GM18873 (cell line): ENCODE data around the gene ADGRA1.

Source experiments
- ATAC-seq: cut with Tn5 transposase; IDR thresholded peaks from one replicate; pipeline ENCODE4 v1.9.1; 2021; ENCODE audit warnings: mild to moderate bottlenecking, moderate library complexity, moderate number of reproducible peaks; ENCODE audit not compliant: unreplicated experiment, low FRiP score

Gene ADGRA1

DNA sequence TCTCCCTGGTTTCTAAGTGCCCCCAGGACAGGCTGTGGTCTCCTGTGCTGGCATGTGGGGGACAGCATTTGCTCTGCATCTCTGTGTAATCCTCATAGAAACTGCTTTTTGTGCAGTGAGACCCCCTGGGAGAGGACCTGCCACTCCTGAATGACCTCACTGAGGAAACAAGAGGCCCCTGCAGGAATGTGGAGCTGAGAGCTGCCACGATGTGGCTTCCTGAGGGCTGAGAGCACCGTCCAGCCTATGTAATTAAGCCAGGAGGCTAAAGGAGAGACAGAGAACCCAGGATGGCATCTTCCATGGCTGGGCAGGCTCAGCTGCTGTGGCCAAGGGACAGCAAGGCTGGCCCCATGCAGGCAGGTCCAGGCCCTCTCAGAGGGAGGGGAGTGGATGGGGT is 32.3 kb upstream of the ADGRA1 start:
- ATAC-seq: no peak

DNA sequence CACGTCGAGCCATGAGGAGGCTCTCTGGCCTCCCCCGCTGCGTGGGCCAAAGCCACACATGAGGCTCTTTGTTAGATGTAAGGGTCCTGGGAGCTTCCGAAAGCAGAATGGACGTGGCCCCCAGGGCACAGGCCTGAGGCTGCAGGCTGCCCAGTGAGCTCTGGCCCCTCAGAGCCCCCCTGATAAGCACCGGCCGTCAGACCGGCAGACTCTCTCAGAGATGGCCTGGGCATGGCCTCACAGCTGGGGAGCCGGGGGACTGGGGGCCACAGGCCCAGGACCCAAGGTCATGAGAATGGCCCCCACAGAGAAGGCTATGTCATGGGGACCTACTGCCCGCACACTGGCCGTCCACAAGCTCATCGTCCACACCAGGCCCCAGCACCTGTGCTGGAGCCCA is 31.7 kb upstream of the ADGRA1 start:
- no peak for ATAC-seq

DNA sequence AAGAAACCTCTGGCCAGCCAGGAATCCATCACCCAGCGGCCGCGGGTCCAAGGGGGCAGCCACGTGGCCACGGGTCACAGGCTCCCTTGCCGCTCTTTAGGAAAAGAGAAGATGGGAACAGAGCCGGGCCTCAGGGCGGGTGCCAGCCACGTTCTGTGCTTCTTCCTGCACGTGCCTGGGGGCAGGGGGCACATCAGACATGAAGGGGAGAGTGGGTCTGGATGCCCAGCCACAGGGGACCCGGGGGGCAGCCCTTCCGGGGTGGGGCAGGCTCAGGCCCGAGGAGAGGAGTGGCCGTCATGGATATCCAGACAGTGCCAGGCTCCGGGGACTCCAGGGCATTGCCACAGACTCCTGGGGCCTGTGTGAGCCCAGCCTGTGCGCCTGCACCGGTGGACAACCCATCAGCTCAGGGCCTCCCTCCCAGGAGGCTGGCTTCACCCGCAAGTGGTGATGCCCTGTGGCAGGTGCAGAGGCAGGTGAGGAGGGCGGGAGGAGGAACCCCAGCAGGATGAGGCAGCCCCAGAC is 31.0 kb upstream of the ADGRA1 start:
- no peak for ATAC-seq

DNA sequence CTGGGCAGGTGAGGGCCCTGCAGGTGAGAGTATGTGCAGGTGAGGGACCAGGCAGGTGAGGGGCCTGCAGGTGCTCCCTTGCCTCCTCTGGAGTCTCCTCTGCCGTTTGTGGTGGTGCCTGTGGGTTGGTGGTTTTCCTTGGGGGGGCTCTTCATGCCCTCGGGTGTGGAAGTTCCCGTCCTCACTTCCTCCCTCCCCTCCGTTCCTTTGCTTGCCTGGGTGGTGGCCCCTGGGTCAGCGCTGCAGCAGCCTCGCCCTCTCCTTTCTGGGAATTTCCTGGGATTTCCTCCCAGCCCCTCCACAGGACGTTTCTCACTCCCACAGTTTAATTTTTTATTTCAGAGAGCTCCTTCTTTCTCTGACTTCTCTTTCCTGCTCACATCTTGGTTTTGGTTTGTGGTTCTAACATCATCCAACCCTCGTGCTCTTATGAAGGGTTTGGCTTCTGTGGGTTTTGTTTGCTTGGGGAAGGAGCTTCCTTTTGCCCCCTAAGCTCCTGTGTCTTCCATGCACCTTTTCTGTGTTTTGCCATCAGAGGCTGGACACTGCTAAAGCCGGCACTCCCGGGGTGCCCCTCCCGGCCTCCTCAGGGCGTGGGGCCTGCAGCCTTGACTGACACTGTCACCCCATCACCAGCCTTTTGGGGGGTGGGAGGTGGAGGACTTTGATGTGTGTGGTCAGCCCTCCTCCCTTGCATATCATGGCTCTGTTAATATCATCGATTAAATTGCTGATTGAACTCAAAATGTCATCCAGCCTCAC is 29.2 kb upstream of the ADGRA1 start:
- ATAC-seq: no peak

DNA sequence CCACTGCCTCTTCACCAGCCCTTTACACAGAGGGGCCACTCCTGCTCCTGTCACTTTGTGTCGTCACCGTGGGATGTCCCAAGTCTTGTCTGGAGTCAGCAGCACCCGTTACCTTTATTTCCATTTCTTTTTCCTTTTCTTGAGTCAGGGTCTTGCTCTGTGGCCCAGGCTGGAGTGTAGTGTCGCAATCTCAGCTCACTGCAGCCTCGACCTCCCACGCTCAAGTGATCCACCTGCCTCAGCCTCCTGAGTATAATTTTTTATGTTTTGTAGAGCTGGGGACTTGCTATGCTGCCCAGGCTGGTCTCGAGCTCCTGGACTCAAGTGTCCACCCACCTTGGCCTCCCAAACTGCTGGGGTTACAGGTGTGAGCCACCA is 28.6 kb upstream of the ADGRA1 start:
- no peak for ATAC-seq

DNA sequence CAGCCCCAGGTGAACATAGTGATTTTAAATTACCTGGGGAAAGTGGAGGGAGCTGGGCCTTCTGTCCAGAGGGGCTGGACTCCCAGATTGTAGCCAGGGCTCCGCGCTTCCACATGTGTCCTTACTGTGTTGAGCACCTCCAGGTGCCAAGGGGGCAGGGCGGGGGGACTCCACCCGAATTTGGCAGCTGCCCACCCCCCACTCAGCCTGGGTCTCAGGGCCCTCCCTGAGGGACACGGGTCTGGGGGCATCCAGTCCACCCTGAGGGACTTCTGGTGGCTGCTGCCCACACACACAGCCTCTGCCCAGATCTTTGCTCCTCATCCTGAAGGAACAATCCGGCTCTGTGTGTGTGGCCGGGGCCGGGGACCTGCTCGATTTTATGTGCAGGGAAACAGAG is 28.2 kb upstream of the ADGRA1 start:
- no peak for ATAC-seq

DNA sequence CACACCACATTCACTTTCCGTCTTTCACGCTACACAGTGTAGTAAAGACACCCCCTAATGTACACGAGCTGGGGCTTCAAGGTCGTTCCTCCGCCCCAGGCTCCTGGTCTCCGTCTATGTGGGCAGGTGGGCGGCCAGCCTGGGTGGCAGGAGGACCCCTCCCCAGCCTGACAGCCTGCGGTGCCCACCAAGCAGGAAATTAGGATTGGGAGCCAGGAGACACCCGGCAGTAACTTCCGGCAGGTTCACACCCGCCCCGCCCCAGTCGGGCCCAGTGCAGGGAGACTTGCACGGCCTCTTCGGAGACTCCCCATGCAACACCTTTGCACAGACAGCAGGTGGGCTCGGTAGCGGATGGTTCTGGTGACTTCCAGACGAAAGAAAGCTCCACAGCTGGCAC is 27.7 kb upstream of the ADGRA1 start:
- no peak for ATAC-seq

DNA sequence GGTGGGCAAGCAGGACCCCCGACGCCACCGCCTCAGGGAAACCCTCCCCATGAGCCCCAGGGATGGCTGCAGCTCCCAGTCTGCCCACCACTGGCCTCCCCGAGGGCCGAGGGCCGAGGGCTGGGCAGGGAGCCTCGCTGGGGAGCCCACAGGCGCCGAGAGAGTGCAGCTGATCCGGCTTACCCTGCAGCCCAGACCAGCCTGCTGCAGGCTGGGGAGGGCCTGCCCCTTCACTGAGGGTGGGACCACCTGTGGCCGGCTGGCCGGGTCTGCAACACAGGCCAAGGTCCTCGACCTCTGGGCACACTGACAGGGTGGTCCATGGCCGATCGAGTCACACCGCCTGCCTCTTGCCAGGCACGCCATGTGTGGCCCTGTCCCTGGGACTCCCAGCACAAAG is 27.3 kb upstream of the ADGRA1 start:
- ATAC-seq: no peak

DNA sequence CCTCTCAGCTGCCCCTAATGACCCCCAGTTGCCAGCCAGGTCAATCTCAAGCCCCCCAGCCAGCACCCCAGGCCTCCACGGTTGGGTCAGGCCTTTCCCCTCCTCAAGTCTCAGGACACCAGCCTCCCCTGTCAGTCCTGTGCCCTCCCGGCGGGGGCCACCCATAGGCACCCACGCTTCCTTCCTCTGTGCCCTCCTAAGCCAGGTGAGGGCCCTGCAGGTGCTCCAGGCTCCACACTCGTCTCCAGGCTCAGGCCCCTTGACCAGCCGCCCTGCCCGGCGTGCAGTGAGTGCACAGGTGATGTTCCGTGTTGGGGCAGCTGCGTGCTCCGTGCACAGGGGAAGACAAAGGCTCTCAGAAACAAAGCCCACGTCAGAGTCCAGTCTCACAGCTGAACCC is 26.8 kb upstream of the ADGRA1 start:
- ATAC-seq: no peak

DNA sequence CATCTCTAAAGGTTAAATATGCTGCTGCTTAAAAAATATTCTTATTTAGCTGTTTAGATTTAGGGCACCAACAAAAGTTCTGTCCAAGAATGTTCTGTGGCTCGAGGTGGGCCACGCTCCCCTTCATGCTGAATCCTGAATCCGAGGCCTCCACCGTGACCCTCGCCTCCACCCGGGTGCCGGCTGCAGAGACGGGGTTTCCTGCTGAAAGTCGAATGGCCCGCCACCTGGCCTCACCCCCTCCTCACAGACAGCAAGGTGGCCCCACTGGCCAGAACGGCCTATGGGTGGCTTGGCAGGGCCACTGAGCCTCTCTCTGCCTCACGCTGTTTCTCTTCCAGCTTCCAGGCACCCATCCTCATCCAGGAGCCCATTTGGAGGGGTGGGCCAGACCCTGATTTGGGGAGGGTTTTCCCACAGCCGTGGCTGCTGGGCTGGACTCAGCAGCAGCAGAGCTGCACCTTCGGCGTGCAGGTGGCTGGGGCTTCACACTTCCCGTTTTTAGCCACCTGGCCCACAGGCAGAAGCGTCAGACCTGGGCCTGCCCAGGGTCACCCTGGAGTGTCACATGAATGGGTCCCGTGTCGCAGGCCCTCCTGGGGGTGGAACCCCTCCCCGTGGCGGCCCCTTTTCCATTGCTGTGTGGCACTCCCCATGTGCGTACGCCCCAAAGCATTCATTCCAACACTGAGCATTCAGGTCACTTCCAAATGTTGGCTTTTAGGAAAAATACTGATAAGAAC is 26.3 kb upstream of the ADGRA1 start:
- ATAC-seq: no peak

DNA sequence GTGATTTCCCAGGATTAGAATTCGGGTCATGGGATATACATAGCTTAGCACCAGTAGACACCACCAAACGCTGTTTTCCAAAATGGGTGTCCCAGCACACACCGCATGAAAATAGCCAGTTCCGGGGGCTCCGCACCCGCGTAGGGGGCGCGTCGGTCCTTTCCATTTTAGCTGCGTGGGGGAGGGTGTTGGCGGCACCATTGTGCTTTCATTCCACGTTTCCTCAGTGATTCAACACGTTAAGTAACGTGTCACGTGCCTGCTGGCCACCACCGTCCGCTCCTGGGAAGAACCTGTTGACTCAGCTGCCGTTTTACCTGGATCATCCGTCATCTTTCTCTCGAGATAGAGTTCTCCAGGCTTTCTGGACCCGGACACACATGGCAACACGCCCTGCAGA is 25.6 kb upstream of the ADGRA1 start:
- ATAC-seq: no peak

DNA sequence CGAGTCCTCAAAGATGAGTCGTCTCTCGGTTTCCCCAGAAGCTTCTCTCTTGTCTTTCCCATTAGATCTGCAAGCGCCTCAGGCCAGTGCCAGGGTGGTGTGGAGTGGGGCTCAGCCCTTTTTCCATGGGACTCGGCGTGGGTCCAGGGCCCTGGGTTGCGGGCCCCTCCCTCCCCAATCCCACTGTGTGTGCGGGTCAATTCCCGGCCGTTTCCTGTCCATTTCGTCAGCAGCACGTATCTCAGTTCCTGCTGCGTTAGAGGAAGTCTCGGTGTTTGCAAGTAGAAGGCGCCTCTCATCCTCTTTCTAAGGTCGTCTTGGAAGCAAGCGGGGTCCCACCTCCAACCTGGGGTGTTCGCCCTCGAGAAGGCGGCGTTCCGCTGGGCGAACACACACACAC is 25.1 kb upstream of the ADGRA1 start:
- ATAC-seq: no peak

DNA sequence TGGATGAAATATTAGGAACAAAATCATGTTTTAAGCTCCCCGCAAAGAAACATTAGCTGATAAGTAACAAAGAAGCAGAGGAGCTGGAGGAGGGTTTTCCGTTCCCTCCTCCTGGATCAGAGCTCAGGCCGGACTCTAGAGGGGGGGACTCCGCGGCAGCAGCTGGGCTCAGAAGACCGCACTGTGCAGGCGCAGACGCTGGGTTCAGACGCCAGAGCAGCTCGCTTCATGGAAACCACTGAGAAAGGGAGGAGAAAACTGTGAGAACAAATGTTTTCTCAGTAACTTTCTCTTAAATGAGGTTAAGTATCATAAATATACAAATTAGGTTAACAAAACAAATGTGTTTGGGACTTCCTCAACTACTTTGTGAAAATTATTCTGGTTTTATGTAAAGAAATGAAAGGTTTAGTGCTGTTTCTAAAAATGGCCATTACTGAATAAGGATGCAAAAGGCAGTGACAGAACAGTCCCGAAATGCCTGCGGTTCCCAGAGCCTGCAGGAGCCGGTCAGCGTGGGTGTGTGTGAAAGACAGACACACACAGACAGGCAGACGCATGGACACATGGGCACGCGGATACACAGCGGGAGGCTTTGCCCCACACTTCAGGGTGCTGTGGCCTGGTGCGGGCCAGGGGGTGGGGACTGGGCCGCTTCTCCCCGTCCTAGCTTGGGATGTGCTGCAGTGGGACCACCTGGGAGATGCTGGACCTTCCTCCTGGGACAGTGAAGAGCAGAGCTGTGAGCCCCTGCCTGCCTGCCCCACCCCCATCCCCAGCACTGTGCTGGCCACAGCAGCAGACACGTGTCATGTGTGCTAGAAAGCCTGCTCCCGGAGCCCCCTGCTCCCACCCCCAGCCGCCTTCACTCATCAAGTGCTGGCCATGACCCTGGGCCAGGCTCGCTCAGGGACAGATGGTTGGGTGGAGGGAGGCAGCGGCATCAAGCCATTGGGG is 20.3 kb upstream of the ADGRA1 start:
- ATAC-seq: no peak

DNA sequence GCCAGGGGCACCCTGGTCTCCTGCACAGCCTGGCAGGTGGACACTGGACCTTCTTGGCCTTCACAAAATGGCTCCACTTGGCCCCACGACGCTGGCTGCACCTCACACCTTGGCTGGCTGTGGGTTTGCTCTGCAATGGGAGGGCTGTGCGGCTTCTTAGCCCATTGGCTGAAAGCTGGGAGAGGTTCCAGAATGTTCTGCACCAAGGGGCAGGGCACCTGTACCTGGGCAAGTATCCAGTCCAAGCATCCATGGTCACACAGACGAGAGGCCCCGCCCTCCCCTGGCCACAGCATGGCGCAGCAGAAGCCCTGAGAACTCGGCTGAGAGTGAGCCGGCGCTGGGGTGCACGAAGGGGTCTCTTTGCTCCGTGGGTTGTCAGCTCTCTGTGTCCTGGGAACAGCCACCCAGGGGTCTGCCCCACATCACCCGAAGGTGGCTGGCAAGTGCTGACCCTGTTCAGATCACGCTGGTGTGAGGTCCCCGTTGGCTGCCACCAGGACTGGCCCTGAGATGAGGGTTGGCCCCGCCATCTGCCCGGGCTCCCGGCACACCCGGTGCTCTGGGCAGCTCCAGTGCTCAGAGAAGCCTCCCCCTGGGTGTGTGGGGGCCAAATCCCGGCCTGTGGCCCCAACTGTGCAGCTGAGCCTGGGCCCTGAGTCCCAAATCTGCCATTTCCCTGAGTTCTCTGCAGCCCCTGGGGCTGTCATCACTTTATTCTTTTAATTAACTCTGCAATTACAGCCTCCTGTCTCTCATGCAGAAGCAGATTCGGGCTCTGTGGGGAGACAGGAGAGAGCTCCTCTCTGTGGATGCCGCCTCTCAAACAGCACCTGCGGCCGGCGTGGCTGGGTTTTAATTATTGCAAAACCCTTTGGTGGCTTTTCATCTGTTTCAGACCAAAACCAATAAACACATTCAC is 19.4 kb upstream of the ADGRA1 start:
- ATAC-seq: no peak

DNA sequence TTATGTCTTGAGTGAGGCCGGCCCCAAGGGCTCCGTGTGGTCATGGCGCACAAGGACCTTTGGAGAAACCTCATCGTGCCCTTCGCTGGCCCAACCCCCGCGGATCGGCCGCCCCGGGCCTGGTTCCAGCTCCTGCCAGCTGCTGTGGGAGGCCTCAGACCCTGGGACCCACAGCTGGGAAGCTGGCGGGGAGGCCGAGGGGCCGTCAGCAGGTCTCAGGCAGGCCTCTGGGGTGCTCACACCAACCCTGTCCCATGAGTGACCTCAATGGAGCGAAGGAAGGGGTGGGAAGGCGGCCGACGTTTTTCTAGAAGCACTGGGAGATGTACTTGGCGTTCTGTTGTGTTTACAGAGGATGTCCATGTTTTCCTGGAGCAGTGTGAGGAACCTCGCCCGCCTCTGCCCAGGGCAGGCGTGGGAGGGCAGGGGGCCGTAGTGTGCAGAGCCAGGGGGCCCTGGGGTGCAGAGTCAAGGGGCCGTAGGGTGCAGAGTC is 18.6 kb upstream of the ADGRA1 start:
- ATAC-seq: no peak

DNA sequence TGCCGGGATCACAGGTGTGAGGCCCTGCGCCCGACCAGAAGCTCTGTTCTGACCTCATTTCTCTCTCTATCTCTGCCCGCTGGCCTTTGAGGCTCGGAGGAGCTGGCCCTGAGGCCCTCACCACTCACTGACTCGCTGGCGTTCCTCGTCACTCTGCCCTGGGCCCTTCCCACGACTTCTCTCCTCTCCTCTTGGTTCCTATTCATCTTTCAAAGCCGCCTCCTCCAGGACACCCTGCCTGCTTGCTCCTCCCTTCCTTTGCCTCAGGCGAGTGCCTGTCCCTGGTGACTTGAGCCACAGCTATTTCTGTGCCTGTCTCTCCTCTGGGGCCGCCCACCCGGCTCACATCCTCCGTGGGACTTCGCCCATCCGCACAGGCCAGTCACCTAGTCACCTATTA is 17.3 kb upstream of the ADGRA1 start:
- no peak for ATAC-seq

DNA sequence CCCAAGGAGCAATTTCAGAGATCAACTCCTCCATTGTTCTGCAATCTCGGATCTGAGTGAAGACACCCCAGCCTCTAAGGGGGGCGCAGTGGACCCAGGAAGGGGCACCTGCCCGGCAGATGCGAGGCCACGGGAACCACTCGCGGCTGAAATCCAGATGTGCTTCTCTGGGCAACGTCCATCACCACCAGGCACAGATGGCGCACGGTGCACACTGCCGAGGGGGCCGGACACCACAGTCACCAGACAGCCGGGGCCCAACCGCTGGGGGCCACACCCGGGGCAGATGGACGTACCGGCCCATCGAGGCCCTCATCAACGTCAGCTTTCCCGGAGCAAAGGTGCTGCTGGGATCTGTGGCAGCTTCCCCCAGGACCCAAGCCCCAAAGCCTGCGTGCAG is 16.9 kb upstream of the ADGRA1 start:
- no peak for ATAC-seq

DNA sequence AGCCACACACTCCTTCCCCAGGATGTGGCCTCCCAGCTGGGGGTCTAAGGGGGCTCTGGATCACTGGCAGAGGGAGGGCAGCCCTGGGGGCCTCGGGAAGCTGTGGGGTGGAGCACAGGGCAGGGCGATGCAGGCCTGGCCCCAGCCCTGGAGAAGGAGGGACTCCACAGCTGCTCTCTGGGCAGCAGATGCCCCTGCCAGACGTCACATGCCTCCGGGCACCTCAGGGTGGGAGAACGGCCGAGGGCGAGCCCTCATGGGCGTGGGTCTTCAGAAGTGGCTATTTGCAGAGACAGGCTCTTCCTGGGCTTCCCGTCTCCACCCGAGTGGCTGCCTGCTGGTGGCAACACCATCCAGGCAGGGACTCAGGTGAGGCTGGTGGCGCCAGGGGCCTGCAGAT is 16.0 kb upstream of the ADGRA1 start:
- no peak for ATAC-seq

DNA sequence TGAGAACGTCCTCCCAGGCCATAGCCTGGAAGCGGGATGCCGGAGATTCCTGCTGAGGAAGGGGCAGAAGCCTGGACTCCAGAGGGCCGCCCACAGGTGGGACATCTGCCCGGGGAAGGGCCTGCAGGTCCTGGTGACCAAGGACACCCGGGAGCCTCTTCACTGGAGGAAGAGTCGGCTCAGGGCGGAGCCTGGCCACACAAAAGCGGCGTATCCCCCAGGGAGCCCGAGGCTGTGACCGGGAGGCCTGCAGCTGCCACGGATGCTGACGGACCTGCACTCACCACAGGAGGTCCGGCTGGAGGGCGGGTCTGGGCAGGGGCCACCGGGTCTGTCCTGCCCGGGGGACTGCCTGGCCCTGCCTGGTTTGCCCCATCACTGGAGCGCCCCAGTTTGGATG is 15.5 kb upstream of the ADGRA1 start:
- no peak for ATAC-seq
